ENCODE measurements around the gene TERB1. TPM values are rescaled to one million over a fixed set of nuclear protein-coding genes. Genes with fewer than 3 reads are reported as not detected.

TERB1 gene, protein sequence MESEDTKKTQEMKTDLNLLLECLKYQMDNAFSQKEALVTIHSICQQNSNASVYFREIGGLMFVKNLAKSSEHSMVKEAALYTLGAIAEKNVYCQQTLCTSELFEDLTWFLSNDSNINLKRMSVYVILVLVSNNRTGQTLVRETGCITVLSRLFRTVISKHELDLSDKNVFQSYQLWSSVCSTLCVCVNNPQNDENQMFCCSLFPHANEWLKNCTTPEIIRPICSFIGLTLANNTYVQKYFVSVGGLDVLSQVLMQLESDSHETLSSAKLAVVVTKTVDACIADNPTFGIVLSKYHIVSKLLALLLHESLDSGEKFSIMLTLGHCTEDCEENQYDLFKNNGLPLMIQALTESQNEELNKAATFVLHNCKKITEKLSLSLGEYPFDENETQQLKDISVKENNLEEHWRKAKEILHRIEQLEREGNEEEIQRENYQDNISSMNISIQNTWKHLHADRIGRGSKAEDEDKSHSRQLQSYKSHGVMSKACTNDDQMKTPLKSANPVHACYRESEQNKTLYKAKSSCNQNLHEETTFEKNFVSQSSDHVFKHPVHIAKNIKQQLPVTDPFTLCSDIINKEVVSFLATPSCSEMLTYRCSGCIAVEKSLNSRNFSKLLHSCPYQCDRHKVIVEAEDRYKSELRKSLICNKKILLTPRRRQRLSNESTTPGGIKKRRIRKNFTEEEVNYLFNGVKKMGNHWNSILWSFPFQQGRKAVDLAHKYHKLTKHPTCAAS
- not detected for total RNA-seq

DNA sequence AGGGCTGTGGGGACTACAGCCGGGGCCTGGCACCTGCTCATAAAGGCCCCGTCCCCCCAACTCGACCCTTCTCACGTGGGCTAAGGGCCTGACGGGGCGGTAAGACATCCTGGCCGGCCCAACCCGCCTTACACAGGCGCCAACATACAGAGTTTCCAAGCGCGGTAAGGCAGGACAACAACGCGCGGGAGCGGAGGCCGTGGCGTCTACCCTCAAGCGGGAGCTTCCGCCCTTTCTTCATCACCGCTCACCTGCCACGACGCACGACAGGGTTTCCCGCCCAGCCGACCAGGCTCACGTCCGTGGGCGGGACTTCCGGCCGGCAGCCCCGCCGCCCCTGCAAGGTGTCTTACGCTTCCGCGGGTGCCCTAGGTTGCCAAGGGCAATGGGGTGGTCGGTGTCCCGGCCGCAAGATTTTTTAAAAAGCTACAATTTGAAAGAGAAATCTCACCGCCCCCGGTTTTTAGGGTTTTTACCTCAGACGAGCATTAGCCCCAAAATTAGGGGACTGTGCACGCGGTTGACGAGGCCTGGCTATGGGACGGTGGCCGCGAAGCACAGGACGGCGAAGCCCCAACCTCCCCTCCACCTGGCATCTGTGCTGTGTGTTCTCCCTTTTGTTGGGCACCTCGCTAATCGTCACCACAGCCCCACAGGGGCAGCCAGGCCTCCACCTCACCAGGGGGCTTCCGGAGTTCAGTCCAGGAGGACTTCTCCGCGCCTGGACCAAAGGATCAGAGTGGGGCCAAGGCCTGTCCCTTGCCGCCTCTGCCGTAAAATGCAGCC is at the start of gene TERB1:
TERB1 (minus strand) TSS at position 265 of the 786 bp plus-strand sequence. CDS start 4,786 bp downstream, outside the sequence.
- TF ChIP-seq CTCF (IDR thresholded peaks at IDR 0.05) = no peak
- H3K4me3 ChIP-seq = no peak within 1 kb of the TSS
- peaks cover 47% of the 10 kb centered on the region for H3K36me3 ChIP-seq
- no peaks in the 10 kb centered on the region for H3K9me3 ChIP-seq
- H3K27me3 ChIP-seq = no peaks in the 10 kb centered on the region
- H3K4me1 ChIP-seq = no peaks in the 10 kb centered on the region
- H3K27ac ChIP-seq = no peak within 1 kb of the TSS
- DNase-seq (ENCODE audit: low spot score) = no peak

DNA sequence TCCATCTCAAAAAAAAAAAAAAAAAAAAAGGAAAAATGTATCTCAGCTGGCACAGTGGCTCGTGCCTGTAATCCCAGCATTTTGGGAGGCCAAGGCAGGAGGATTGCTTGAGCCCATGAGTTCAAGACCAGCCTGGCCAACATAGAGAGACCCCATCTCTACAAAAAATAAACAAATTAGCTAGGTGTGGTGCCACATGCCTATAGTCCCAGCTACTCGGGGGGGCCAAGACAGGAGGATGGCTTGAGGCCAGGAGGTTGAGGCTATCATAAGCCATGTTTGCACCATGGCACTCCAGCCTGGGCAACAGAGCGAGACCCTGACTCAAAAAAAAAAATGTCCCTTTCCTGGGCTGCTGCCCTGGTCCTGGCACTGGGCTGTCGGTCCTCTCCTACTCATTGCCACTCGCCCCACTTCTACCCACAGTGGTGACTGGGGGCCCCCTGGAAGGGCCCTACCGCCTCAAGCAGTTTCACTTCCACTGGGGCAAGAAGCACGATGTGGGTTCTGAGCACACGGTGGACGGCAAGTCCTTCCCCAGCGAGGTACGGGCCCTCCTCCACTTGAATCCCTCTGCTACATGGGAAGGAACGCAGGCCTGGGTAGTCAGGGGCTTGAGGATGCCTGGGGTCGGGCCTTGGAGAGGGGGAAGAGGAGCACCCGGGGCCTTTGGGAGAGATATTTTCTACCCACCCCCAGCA is 48.9 kb upstream of the TERB1 start:
- TF ChIP-seq CTCF (IDR thresholded peaks at IDR 0.05) = no peak
- Histone ChIP-seq H3K4me3 (no peak overlapping the region), H3K9me3 (no peaks in the 10 kb centered on the region), H3K27me3 (no peaks in the 10 kb centered on the region), H3K4me1 (peaks cover 0 to under 1% of the 10 kb centered on the region in 2 donors), H3K36me3 (no peaks in the 10 kb centered on the region), H3K27ac (no peak overlapping the region)
- DNase-seq (ENCODE audit: low spot score) = no peak

DNA sequence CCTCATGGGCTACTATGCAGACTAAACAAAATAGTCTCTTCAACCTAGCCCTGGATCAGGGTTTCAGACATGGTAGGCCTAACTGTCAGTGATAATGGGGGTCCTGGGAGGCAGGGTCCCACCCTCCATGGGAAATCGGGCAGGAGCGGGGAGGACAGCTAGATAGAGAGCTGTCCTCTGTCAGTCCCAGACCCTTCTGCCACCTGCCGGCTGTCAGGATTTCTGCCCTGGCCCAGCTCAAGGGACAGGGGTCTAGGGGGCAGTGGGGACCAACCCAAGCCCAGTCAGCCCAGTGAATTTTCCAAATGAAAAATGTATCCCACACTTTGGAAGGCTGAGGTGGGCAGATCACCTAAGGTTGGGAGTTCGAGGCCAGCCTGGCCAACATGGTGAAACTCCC is 48.2 kb upstream of the TERB1 start:
- H3K27ac ChIP-seq = no peak overlapping the region
- peaks cover 0 to 3% of the 10 kb centered on the region in 2 donors for H3K27me3 ChIP-seq
- peaks cover 0 to 8% of the 10 kb centered on the region in 2 donors for H3K4me1 ChIP-seq
- no peaks in the 10 kb centered on the region for H3K36me3 ChIP-seq
- no peak for TF ChIP-seq CTCF (IDR thresholded peaks at IDR 0.05)
- no peak overlapping the region for H3K4me3 ChIP-seq
- DNase-seq (ENCODE audit: low spot score) = no peak
- H3K9me3 ChIP-seq = no peaks in the 10 kb centered on the region

DNA sequence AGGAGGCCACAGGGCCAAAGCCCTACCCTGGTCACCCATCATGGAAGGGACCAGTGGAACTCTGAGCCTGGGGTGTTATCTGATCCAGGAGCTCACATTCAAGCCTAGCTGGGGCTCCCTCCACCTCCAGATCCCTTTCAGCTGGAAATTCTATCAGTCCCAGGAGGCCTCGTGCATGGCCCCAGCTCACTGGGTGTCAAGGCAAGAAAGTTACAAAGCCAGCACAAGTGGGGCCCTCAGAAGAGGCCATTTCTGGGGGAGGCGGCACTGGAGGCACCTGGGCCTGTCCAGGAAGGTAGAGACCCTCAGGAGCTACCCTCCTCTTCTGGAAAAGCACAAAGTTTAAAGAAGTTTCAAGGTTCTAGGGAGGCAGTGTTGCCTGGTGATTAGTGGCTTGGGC is 47.6 kb upstream of the TERB1 start:
- Histone ChIP-seq H3K27ac (no peak overlapping the region), H3K36me3 (no peaks in the 10 kb centered on the region), H3K4me3 (no peak overlapping the region), H3K27me3 (peaks cover 0 to 3% of the 10 kb centered on the region in 2 donors), H3K9me3 (no peaks in the 10 kb centered on the region), H3K4me1 (peaks cover 0 to 13% of the 10 kb centered on the region in 2 donors)
- DNase-seq (ENCODE audit: low spot score) = no peak
- TF ChIP-seq CTCF (IDR thresholded peaks at IDR 0.05) = no peak

GRCh38 chr16:66848172-66848571 is 46.8 kb upstream of the TERB1 start:
- Histone ChIP-seq H3K4me3 (no peak overlapping the region), H3K9me3 (no peaks in the 10 kb centered on the region), H3K27me3 (peaks cover 0 to 3% of the 10 kb centered on the region in 2 donors), H3K36me3 (no peaks in the 10 kb centered on the region), H3K4me1 (peaks cover 0 to 14% of the 10 kb centered on the region in 2 donors), H3K27ac (no peak overlapping the region)
- TF ChIP-seq CTCF (IDR thresholded peaks at IDR 0.05) = no peak
- no peak for DNase-seq (ENCODE audit: low spot score)
